H1 (cell line): ENCODE data around the gene GPR42. TPM values are rescaled to one million over a fixed set of nuclear protein-coding genes. Genes with fewer than 3 reads are reported as not detected.

ENCODE experiments used
- CTCF ChIA-PET: fragments of 300-600 bp; sonication (Branson Sonifier 250); formaldehyde crosslinking; loops from one replicate; lab custom pipeline; 2021; ENCODE audit not compliant: partially characterized antibody; lab: Charles Lee
- POLR2A ChIA-PET: fragments of 300-600 bp; sonication (Branson Sonifier 250); formaldehyde crosslinking; loops from one replicate; lab custom pipeline; 2021; ENCODE audit warnings: inconsistent platforms; ENCODE audit not compliant: partially characterized antibody; lab: Charles Lee
- DNase-seq, 2 experiments: peaks; one replicate each; pipeline versions ENCODE4 v3.0.0 to v3.0.0-alpha.2; 2010 to 2022; ENCODE audit warnings: low spot score in 2 of 2, low read depth in 1 of 2, mixed read lengths in 1 of 2
- FAIRE-seq: peaks from 2 replicates; lab custom pipeline; 2011; peaks lifted over from hg19 to GRCh38; lab: Jason Lieb, UNC
- H2AFZ ChIP-seq: 2 replicates; pipeline ENCODE4 v1.8.1; 2012; ENCODE audit warnings: low read length, inconsistent platforms
- H2AK5ac ChIP-seq: 2 replicates; pipeline ENCODE4 v1.6.1; 2013; ENCODE audit warnings: low read depth, low read length
- H2BK120ac ChIP-seq: replicated peaks from 2 replicates; pipeline ENCODE3; 2013; ENCODE audit warnings: low read depth, low read length, inconsistent platforms
- H2BK12ac ChIP-seq: 2 replicates; pipeline ENCODE4 v1.6.1; 2013; ENCODE audit warnings: low read depth, low read length
- H2BK15ac ChIP-seq: 2 replicates; pipeline ENCODE4 v1.6.1; 2013; ENCODE audit warnings: low read length
- H2BK20ac ChIP-seq: 2 replicates; pipeline ENCODE4 v1.6.1; 2013; ENCODE audit warnings: low read length
- H2BK5ac ChIP-seq: 2 replicates; pipeline ENCODE4 v1.6.1; 2013; ENCODE audit warnings: low read depth, low read length
- H3K14ac ChIP-seq: 2 replicates; pipeline ENCODE4 v1.6.1; 2013; ENCODE audit warnings: inconsistent platforms; ENCODE audit not compliant: insufficient read length
- H3K18ac ChIP-seq: 2 replicates; pipeline ENCODE4 v1.6.1; 2013; ENCODE audit warnings: low read length; ENCODE audit errors: extremely low read depth
- H3K23ac ChIP-seq: 2 replicates; pipeline ENCODE4 v1.6.1; 2013; ENCODE audit warnings: inconsistent platforms; ENCODE audit not compliant: insufficient read length
- H3K23me2 ChIP-seq: 2 replicates; pipeline ENCODE4 v1.6.1; 2013; ENCODE audit warnings: low read depth, low read length
- H3K27ac ChIP-seq: 2 replicates; pipeline ENCODE4 v1.6.1; 2011; ENCODE audit warnings: low read depth, low read length, inconsistent platforms
- H3K27me3 ChIP-seq, 4 experiments: replicated peaks in 1 of 4; 1 replicate in 1 of 4; 2 replicates in 3 of 4; pipeline versions ENCODE4 v1.6.1 to v1.8.1; 2011 to 2013; ENCODE audit warnings: low read length in 3 of 4, mild to moderate bottlenecking in 3 of 4, inconsistent platforms in 2 of 4, mixed read lengths in 2 of 4, moderate library complexity in 1 of 4; ENCODE audit not compliant: control insufficient read depth in 3 of 4, insufficient read depth in 3 of 4; ENCODE audit errors: extremely low read depth in 1 of 4
- H3K36me3 ChIP-seq, 4 experiments: 2 replicates each; pipeline versions ENCODE4 v1.6.1 to v1.8.1; 2011 to 2013; ENCODE audit warnings: mild to moderate bottlenecking in 4 of 4, low read length in 3 of 4, moderate library complexity in 2 of 4, control low read depth in 1 of 4, inconsistent platforms in 1 of 4; ENCODE audit not compliant: insufficient read depth in 4 of 4, control insufficient read depth in 2 of 4
- H3K4ac ChIP-seq: replicated peaks from 2 replicates; pipeline ENCODE3; 2013; ENCODE audit warnings: low read length, low read depth, mixed read lengths, inconsistent platforms; ENCODE audit not compliant: insufficient read length
- H3K4me1 ChIP-seq, 4 experiments: replicated peaks in 1 of 4; 1 replicate in 1 of 4; 2 replicates in 3 of 4; pipeline versions ENCODE4 v1.6.1 to v1.8.1; 2011 to 2013; ENCODE audit warnings: low read length in 3 of 4, inconsistent platforms in 2 of 4, mixed read lengths in 1 of 4; ENCODE audit not compliant: insufficient read depth in 4 of 4, control insufficient read depth in 3 of 4
- H3K4me2 ChIP-seq, 2 experiments: 2 replicates each; pipeline versions ENCODE4 v1.6.1 to v1.8.1; 2011 to 2013; ENCODE audit warnings: low read depth in 2 of 2, low read length in 2 of 2, control low read depth in 1 of 2, inconsistent platforms in 1 of 2, mild to moderate bottlenecking in 1 of 2; ENCODE audit not compliant: insufficient read depth in 1 of 2
- H3K4me3 ChIP-seq, 4 experiments: fragments of 200-600, 300-600 bp in 1 of 4; sonication (generic), shearing (Covaris generic), sonication (Bioruptor Twin) in 1 of 4; 2 replicates each; pipeline versions ENCODE4 v1.5.1 to v1.8.1; 2011 to 2016; ENCODE audit warnings: low read length in 4 of 4, low read depth in 3 of 4, control low read depth in 2 of 4, inconsistent platforms in 2 of 4, mild to moderate bottlenecking in 2 of 4, mixed read lengths in 1 of 4, moderate library complexity in 1 of 4; ENCODE audit not compliant: insufficient read depth in 2 of 4; ENCODE audit errors: extremely low read depth in 1 of 4
- H3K56ac ChIP-seq: replicated peaks from 2 replicates; pipeline ENCODE3; 2013; ENCODE audit warnings: low read depth, mild to moderate bottlenecking, mixed read lengths, low read length, inconsistent platforms; ENCODE audit not compliant: insufficient read length
- H3K79me1 ChIP-seq: 2 replicates; pipeline ENCODE4 v1.6.1; 2013; ENCODE audit warnings: low read depth, low read length, control low read depth
- H3K79me2 ChIP-seq, 2 experiments: 2 replicates each; pipeline versions ENCODE4 v1.6.1 to v1.8.1; 2012 to 2013; ENCODE audit warnings: low read length in 2 of 2, mild to moderate bottlenecking in 2 of 2, inconsistent platforms in 1 of 2; ENCODE audit not compliant: insufficient read depth in 2 of 2, control insufficient read depth in 1 of 2
- H3K9ac ChIP-seq, 4 experiments: replicated peaks in 1 of 4; 1 replicate in 1 of 4; 2 replicates in 3 of 4; pipeline versions ENCODE4 v1.6.1 to v1.8.1; 2011 to 2013; ENCODE audit warnings: low read depth in 3 of 4, low read length in 3 of 4, control low read depth in 2 of 4, mild to moderate bottlenecking in 2 of 4, moderate library complexity in 2 of 4, inconsistent platforms in 1 of 4; ENCODE audit errors: extremely low read depth in 1 of 4
- H3K9me3 ChIP-seq, 2 experiments: 2 replicates each; pipeline versions ENCODE4 v1.6.1 to v1.8.1; 2012 to 2013; ENCODE audit warnings: mild to moderate bottlenecking in 2 of 2, moderate library complexity in 2 of 2, control low read depth in 1 of 2, inconsistent platforms in 1 of 2, low read depth in 1 of 2, low read length in 1 of 2, mixed read lengths in 1 of 2; ENCODE audit not compliant: insufficient read depth in 2 of 2
- H4K20me1 ChIP-seq, 2 experiments: replicated peaks in 1 of 2; 2 replicates each; pipeline versions ENCODE3 to v1.8.1; 2011 to 2013; ENCODE audit warnings: inconsistent platforms in 2 of 2, low read length in 2 of 2, mild to moderate bottlenecking in 1 of 2; ENCODE audit not compliant: insufficient read depth in 2 of 2, control insufficient read depth in 1 of 2
- H4K5ac ChIP-seq: 2 replicates; pipeline ENCODE4 v1.6.1; 2013; ENCODE audit warnings: low read length, low read depth, mixed read lengths, inconsistent platforms; ENCODE audit not compliant: insufficient read length
- H4K8ac ChIP-seq: 2 replicates; pipeline ENCODE4 v1.8.0; 2013; ENCODE audit warnings: mild to moderate bottlenecking, moderate library complexity, low read length, inconsistent platforms; ENCODE audit not compliant: insufficient read depth; ENCODE audit errors: extremely low read depth
- H4K91ac ChIP-seq: replicated peaks from 2 replicates; pipeline ENCODE3; 2013; ENCODE audit warnings: low read length, mixed read lengths, inconsistent platforms; ENCODE audit not compliant: insufficient read length
- ATF2 ChIP-seq: IDR thresholded peaks from 2 replicates; pipeline ENCODE4 v1.6.1; 2012; ENCODE audit warnings: low read length, inconsistent platforms
- CHD2 ChIP-seq: IDR thresholded peaks from 2 replicates; pipeline ENCODE4 v1.6.1; 2012; ENCODE audit warnings: low read length, improper control_type of control experiment
- EGR1 ChIP-seq: IDR thresholded peaks from 2 replicates; pipeline ENCODE4 v1.6.1; 2011; ENCODE audit warnings: low read depth, low read length, borderline replicate concordance
- EP300 ChIP-seq, 2 experiments: IDR thresholded peaks; 1 replicate in 1 of 2; 2 replicates in 1 of 2; pipeline ENCODE4 v1.6.1; 2011 to 2012; ENCODE audit warnings: low read depth in 2 of 2, low read length in 2 of 2, mild to moderate bottlenecking in 2 of 2, borderline replicate concordance in 1 of 2, inconsistent platforms in 1 of 2, moderate library complexity in 1 of 2
- GTF2F1 ChIP-seq: IDR thresholded peaks from 2 replicates; pipeline ENCODE4 v1.6.1; 2012; ENCODE audit warnings: low read depth, low read length, improper control_type of control experiment, borderline replicate concordance
- HDAC6 ChIP-seq: IDR thresholded peaks from one replicate; pipeline ENCODE4 v1.7.1; 2012; ENCODE audit warnings: low read depth, mild to moderate bottlenecking, inconsistent platforms, low read length, moderate library complexity
- KDM4A ChIP-seq: IDR thresholded peaks from one replicate; pipeline ENCODE4 v1.7.1; 2012; ENCODE audit warnings: low read depth, mild to moderate bottlenecking, moderate library complexity, low read length, inconsistent platforms; ENCODE audit not compliant: severe bottlenecking
- NANOG ChIP-seq: IDR thresholded peaks from 2 replicates; pipeline ENCODE4 v1.6.1; 2011; ENCODE audit warnings: low read length, low read depth, mild to moderate bottlenecking, inconsistent platforms; ENCODE audit not compliant: insufficient read depth, poor library complexity, severe bottlenecking
- POLR2AphosphoS5 ChIP-seq: IDR thresholded peaks from 2 replicates; pipeline ENCODE4 v1.6.1; 2011; ENCODE audit warnings: low read depth, low read length
- RNF2 ChIP-seq: fragments of 200-900, 300-1000 bp; sonication (generic); IDR thresholded peaks from 2 replicates; pipeline ENCODE4 v1.7.1; 2016; ENCODE audit warnings: borderline replicate concordance, low read depth, mild to moderate bottlenecking, antibody characterized with exemption, low read length; ENCODE audit not compliant: poor library complexity, severe bottlenecking; ENCODE audit errors: missing control alignments
- SIRT6 ChIP-seq: IDR thresholded peaks from one replicate; pipeline ENCODE4 v1.7.1; 2012; ENCODE audit warnings: low read length, inconsistent platforms
- SRF ChIP-seq: IDR thresholded peaks from 2 replicates; pipeline ENCODE4 v1.6.1; 2011; ENCODE audit warnings: mild to moderate bottlenecking, low read depth, low read length, moderate library complexity
- TCF12 ChIP-seq: IDR thresholded peaks from 2 replicates; pipeline ENCODE4 v1.6.1; 2011; ENCODE audit warnings: low read depth, mild to moderate bottlenecking, low read length
- WGBS, 2 experiments: shearing (Covaris generic) in 1 of 2; methylation state at CpG; one replicate each; pipeline versions ENCODE4 v1.1.6 to v1.1.7; 2013 to 2015; ENCODE audit warnings: low lambda C conversion rate in 2 of 2, mixed read lengths in 2 of 2, inconsistent platforms in 1 of 2, low coverage in 1 of 2, missing lambda C conversion rate in 1 of 2; ENCODE audit not compliant: insufficient replicate concordance in 2 of 2, insufficient coverage in 1 of 2, insufficient read length in 1 of 2; ENCODE audit errors: extremely low coverage in 1 of 2, missing lambda C conversion rate in 1 of 2; 5-methylcytosine and 5-hydroxymethylcytosine counted together
- polyA plus RNA-seq, 7 experiments: library from polyadenylated mRNA; depleted of rRNA in 3 of 7; stranded (reverse) in 5 of 7; unstranded in 2 of 7; fragments of >200 nt in 5 of 7; fragments of 200-250 nt in 2 of 7; gene quantifications; 1 replicate in 5 of 7; 2 replicates in 1 of 7; 4 replicates in 1 of 7; pipeline versions ENCODE4 v1.2.1 to v1.2.3, GENCODE V29; 2011 to 2013; ENCODE audit warnings: missing spikeins in 2 of 7, mixed read lengths in 2 of 7
- total RNA-seq: library from RNA; stranded (reverse); fragmentation: NEBNext Ultra II Directional; extraction: Animal tissue kit (Norgen Biotek cat#: 25700); gene quantifications from 2 replicates; pipeline ENCODE4 v1.2.1, GENCODE V29; 2021

GPR42 gene
- total and polyA plus RNA-seq, 2 of the 8 experiments (the other 6 are each of a cell fraction or from before 2014, with no cell fraction given), result not detected

DNA sequence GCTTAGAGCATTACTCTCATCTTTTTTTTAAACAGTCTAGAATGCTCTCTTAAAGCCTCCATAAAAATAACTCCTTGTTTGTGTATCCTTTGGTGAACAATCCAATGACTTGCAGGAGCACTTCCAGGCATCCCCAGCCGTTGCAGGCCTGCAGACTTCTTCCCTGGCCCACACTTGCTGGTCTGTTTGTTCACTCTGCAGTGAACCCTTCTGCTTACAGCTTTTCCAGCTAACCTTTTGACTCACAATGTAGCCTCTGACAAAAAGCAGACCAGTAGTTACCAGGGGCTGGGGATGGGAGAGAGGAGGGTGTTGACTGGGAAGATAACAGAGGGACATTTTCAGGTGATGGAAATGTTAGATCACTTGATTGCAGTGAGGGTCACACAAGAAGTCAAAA is 9.1 kb downstream of the GPR42 start:
- H3K23me2 ChIP-seq, result no peaks in the 10 kb centered on the region
- no peak overlapping the region for H2BK12ac ChIP-seq
- no peak overlapping the region for H4K5ac ChIP-seq
- no peak overlapping the region for H4K8ac ChIP-seq
- no peaks in the 10 kb centered on the region for H3K79me1 ChIP-seq
- H3K4ac ChIP-seq, result no peak overlapping the region
- H3K9me3 ChIP-seq, result peaks cover 18 to 19% of the 10 kb centered on the region in 2 experiments; a peak in 3 of 4 replicates
- ChIA-PET POLR2A (no interaction called here), CTCF (interaction anchor here (1.8 kb wide), 1 partner anchor 27 kb away, joined by 5 read pairs; no protein-coding TSS in a partner anchor)
- 75% methylated on average over 1 of the region's 1 CpG; no CpG with 5 or more reads in 1 of the 2 experiments for WGBS, 2 experiments
- H3K4me1 ChIP-seq, result no peaks in the 10 kb centered on the region
- H2BK20ac ChIP-seq, result no peak overlapping the region
- no peak overlapping the region for H2BK5ac ChIP-seq
- H2AK5ac ChIP-seq, result no peak overlapping the region
- H3K27ac ChIP-seq, result no peak overlapping the region
- H3K79me2 ChIP-seq, result no peaks in the 10 kb centered on the region
- no peak overlapping the region for H3K4me3 ChIP-seq
- no peak overlapping the region for H3K14ac ChIP-seq
- no peak overlapping the region for H2AFZ ChIP-seq
- no peak overlapping the region for H3K23ac ChIP-seq
- no peak overlapping the region for H3K56ac ChIP-seq
- no peak overlapping the region for H4K91ac ChIP-seq
- no peak overlapping the region for H3K18ac ChIP-seq
- no peak overlapping the region for H2BK15ac ChIP-seq
- no peak for DNase-seq
- no peaks in the 10 kb centered on the region for H3K36me3 ChIP-seq
- H2BK120ac ChIP-seq, result no peak overlapping the region
- H3K27me3 ChIP-seq, result no peaks in the 10 kb centered on the region; a peak in 2 of 7 replicates
- no peak overlapping the region for H3K9ac ChIP-seq
- H4K20me1 ChIP-seq, result no peaks in the 10 kb centered on the region
- no peak for FAIRE-seq
- H3K4me2 ChIP-seq, result no peak overlapping the region
- TF ChIP-seq SIRT6, result no peak
- no peak for TF ChIP-seq GTF2F1
- no peak for TF ChIP-seq SRF
- no peak for TF ChIP-seq TCF12
- TF ChIP-seq ATF2, result no peak
- no peak for TF ChIP-seq POLR2AphosphoS5
- TF ChIP-seq EP300 (IDR thresholded peaks at IDR 0.05; ENCODE audit: borderline replicate concordance in 1 of 2, low read depth in 2 of 2, low read length in 2 of 2), result no peak
- no peak for TF ChIP-seq NANOG
- TF ChIP-seq HDAC6, result no peak
- TF ChIP-seq EGR1, result no peak
- no peak for TF ChIP-seq CHD2
- no peak for TF ChIP-seq RNF2
- no peak for TF ChIP-seq KDM4A
